DND-41 (cell line): ENCODE results near the gene CYP2J2.

Experiments
- ATAC-seq: fragments of 200-7000 bp; cut with Tn5 transposase; 3 replicates; pipeline ENCODE4 v1.9.1; 2021; ENCODE audit warnings: low read depth; ENCODE audit not compliant: insufficient read depth
- DNase-seq: peaks from one replicate; pipeline ENCODE4 v3.0.0-alpha.2; 2020
- H2AFZ ChIP-seq: 2 replicates; pipeline ENCODE4 v1.6.0; 2012; ENCODE audit warnings: low read depth, low read length
- H3K27ac ChIP-seq: 2 replicates; pipeline ENCODE4 v1.5.1; 2012; ENCODE audit warnings: low read length, inconsistent platforms
- H3K27me3 ChIP-seq: fragments of 200-600 bp; sonication (generic); 2 replicates; pipeline ENCODE4 v1.6.0; 2012; ENCODE audit warnings: low read length, mild to moderate bottlenecking, inconsistent platforms; ENCODE audit not compliant: insufficient read depth, poor library complexity
- H3K36me3 ChIP-seq: 2 replicates; pipeline ENCODE4 v1.5.1; 2012; ENCODE audit warnings: low read length, inconsistent platforms; ENCODE audit not compliant: insufficient read depth
- H3K4me1 ChIP-seq: 2 replicates; pipeline ENCODE4 v1.5.1; 2012; ENCODE audit warnings: mild to moderate bottlenecking, low read length; ENCODE audit not compliant: insufficient read depth
- H3K4me2 ChIP-seq: 2 replicates; pipeline ENCODE4 v1.6.0; 2012; ENCODE audit warnings: mild to moderate bottlenecking, moderate library complexity, low read length, inconsistent platforms; ENCODE audit not compliant: insufficient read depth
- H3K4me3 ChIP-seq, 2 experiments: fragments of 200-600 bp in 1 of 2; shearing (Covaris generic) in 1 of 2; 2 replicates each; pipeline ENCODE4 v1.5.1; 2012 to 2016; ENCODE audit warnings: inconsistent platforms in 2 of 2, low read length in 2 of 2, mild to moderate bottlenecking in 2 of 2, low read depth in 1 of 2, moderate library complexity in 1 of 2
- H3K79me2 ChIP-seq: 2 replicates; pipeline ENCODE4 v1.6.0; 2012; ENCODE audit warnings: low read length, inconsistent platforms; ENCODE audit not compliant: insufficient read depth
- H3K9ac ChIP-seq: 2 replicates; pipeline ENCODE4 v1.6.0; 2012; ENCODE audit warnings: low read depth, mild to moderate bottlenecking, inconsistent platforms, low read length, moderate library complexity
- H3K9me3 ChIP-seq: 2 replicates; pipeline ENCODE4 v1.5.1; 2012; ENCODE audit warnings: low read length, moderate library complexity, mild to moderate bottlenecking, inconsistent platforms; ENCODE audit not compliant: insufficient read depth, severe bottlenecking
- H4K20me1 ChIP-seq: 2 replicates; pipeline ENCODE4 v1.6.0; 2012; ENCODE audit warnings: low read length; ENCODE audit not compliant: insufficient read depth
- CTCF ChIP-seq: IDR thresholded peaks from 2 replicates; pipeline ENCODE4 v1.5.1; 2012; ENCODE audit warnings: borderline replicate concordance, low read length, moderate library complexity, mild to moderate bottlenecking; ENCODE audit not compliant: poor library complexity, severe bottlenecking; ENCODE audit errors: extremely low read depth
- EZH2 ChIP-seq: IDR thresholded peaks from 3 replicates; pipeline ENCODE4 v1.6.1; 2012; ENCODE audit warnings: borderline replicate concordance, low read depth, mild to moderate bottlenecking, moderate library complexity, low read length, inconsistent platforms; ENCODE audit not compliant: severe bottlenecking

CYP2J2 gene

GRCh38 chr1:59908084-59908483, 18.5 kb downstream of the CYP2J2 start:
- Histone ChIP-seq H3K27me3 (peaks cover 6% of the 10 kb centered on the region), H2AFZ (no peak overlapping the region), H3K4me1 (no peaks in the 10 kb centered on the region), H3K27ac (no peak overlapping the region), H4K20me1 (no peaks in the 10 kb centered on the region), H3K36me3 (no peaks in the 10 kb centered on the region), H3K9me3 (no peaks in the 10 kb centered on the region), H3K4me2 (no peak overlapping the region), H3K9ac (no peak overlapping the region), H3K4me3 (no peak overlapping the region), H3K79me2 (no peaks in the 10 kb centered on the region)
- no peak for TF ChIP-seq EZH2
- TF ChIP-seq CTCF, result no peak
- ATAC-seq (no peak), DNase-seq (no peak)

GRCh38 chr1:59906931-59907330, 19.6 kb downstream of the CYP2J2 start:
- Histone ChIP-seq H3K4me1 (no peaks in the 10 kb centered on the region), H2AFZ (no peak overlapping the region), H4K20me1 (no peaks in the 10 kb centered on the region), H3K4me3 (no peak overlapping the region), H3K4me2 (no peak overlapping the region), H3K9me3 (no peaks in the 10 kb centered on the region), H3K36me3 (no peaks in the 10 kb centered on the region), H3K27me3 (peaks cover 3% of the 10 kb centered on the region), H3K79me2 (no peaks in the 10 kb centered on the region), H3K9ac (no peak overlapping the region), H3K27ac (no peak overlapping the region)
- DNase-seq (no peak), ATAC-seq (no peak)
- TF ChIP-seq EZH2 (no peak), CTCF (no peak)

GRCh38 chr1:59903141-59903754, 23.3 kb downstream of the CYP2J2 start:
- no peaks in the 10 kb centered on the region for H3K4me1 ChIP-seq
- no peak for TF ChIP-seq EZH2
- TF ChIP-seq CTCF, result peak; percentile 50
- H3K27me3 ChIP-seq, result peaks cover under 1% of the 10 kb centered on the region
- H3K4me2 ChIP-seq, result no peak overlapping the region
- DNase-seq, result no peak
- no peak overlapping the region for H3K27ac ChIP-seq
- no peak for ATAC-seq
- H2AFZ ChIP-seq, result no peak overlapping the region
- H3K79me2 ChIP-seq, result no peaks in the 10 kb centered on the region
- no peak overlapping the region for H3K9ac ChIP-seq
- H3K4me3 ChIP-seq, result no peak overlapping the region
- no peaks in the 10 kb centered on the region for H3K36me3 ChIP-seq
- H3K9me3 ChIP-seq, result no peaks in the 10 kb centered on the region
- no peaks in the 10 kb centered on the region for H4K20me1 ChIP-seq
